C4-2B (cell line): Measurements from ENCODE around the gene GRM5.
"Not testable (repeated sequence)": the region's sequence is repeated elsewhere in the genome, so short reads cannot be mapped to it uniquely, and the experiment has no call there.

ENCODE experiments used
- H3K27ac ChIP-seq: fragments of 450-650 bp; 2 replicates; pipeline ENCODE4 v1.5.1; 2017
- ZFX ChIP-seq: fragments of 450-650 bp; IDR thresholded peaks from 2 replicates; pipeline ENCODE4 v1.6.1; 2017
- TF ChIP-seq, protein P1 (sequence below): fragments of 450-650 bp; conservative IDR thresholded peaks from 2 replicates; pipeline ENCODE4 v1.5.1; 2017; ENCODE audit warnings: mild to moderate bottlenecking

Gene GRM5

GRCh38 chr11:88950975-88951374 lies 114.8 kb downstream of the GRM5 start:
- H3K27ac ChIP-seq = no peak overlapping the region
- TF ChIP-seq, protein P1, sequence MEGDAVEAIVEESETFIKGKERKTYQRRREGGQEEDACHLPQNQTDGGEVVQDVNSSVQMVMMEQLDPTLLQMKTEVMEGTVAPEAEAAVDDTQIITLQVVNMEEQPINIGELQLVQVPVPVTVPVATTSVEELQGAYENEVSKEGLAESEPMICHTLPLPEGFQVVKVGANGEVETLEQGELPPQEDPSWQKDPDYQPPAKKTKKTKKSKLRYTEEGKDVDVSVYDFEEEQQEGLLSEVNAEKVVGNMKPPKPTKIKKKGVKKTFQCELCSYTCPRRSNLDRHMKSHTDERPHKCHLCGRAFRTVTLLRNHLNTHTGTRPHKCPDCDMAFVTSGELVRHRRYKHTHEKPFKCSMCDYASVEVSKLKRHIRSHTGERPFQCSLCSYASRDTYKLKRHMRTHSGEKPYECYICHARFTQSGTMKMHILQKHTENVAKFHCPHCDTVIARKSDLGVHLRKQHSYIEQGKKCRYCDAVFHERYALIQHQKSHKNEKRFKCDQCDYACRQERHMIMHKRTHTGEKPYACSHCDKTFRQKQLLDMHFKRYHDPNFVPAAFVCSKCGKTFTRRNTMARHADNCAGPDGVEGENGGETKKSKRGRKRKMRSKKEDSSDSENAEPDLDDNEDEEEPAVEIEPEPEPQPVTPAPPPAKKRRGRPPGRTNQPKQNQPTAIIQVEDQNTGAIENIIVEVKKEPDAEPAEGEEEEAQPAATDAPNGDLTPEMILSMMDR = no peak
- no peak for TF ChIP-seq ZFX

DNA sequence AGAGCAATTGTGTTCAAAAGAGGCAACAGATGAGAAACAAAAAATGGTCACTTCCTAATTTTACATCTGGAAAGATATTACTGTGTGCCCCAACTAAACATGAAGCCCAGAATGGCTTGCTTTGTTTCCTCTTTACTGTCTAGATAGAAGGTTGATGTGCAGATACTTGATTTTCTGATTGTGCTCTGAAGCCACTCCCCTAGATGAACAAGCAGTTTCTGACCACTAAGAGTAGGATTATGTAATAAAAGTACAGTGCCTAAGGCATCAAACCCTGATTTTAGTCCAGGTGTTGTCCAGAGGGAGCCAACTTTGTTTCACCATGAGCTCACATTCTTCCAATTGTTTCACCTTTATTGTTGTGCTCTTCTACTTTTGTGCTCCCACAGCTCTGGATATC lies 116.9 kb downstream of the GRM5 start:
- H3K27ac ChIP-seq = not testable (repeated sequence)

DNA sequence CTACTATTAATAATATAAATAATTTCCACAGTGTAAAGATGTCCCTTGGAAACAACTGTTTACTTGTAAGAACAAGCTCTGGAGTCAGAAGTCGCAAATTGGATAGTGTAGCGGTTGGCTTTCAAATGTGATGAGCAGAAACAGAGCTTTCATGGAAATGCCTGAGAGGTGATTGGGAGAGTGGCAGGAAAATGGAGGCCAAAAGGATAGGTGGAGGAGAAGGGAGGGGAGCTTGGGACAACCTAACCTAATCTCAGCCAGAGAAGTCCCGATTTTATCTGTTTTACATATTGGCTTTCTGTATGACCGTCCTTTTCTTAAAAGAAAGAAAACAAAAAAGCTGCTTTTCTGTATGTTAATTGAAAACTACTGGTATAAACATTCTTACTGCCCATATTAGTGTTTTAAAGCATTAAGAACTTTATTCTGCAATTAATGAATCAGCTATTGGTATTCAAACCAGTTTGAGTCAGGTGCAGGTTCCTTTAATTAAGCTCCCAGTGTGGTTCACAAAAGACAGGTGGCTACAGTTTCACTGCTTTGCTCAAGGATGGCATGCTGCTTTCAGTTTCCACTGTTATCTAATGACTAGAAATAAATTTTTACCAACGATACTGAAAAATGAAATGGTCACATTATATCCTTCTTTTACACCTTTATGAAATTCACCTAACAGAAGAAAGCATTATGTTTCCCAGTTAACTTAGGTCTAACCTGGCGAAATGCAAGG lies 117.8 kb downstream of the GRM5 start:
- not testable (repeated sequence) for H3K27ac ChIP-seq

DNA sequence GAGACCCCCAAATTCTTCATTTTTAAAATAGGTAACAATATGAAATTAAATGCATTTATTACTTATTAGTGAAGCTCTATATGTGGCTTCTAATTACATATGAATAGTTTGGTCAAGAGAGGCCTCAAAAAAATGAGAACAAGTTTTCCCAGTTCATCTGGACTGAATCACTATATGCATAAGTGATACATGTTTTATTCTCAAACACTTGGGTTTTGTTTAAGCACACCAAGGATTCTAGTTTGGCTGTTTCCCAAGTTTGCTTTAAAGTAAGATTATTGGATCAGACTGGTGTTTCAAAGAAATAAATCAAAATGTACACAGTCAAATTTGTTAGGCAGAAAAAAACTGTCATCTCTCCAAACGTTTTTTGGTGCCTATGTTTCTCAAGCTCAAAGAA lies 136.1 kb downstream of the GRM5 start:
- not testable (repeated sequence) for H3K27ac ChIP-seq

DNA sequence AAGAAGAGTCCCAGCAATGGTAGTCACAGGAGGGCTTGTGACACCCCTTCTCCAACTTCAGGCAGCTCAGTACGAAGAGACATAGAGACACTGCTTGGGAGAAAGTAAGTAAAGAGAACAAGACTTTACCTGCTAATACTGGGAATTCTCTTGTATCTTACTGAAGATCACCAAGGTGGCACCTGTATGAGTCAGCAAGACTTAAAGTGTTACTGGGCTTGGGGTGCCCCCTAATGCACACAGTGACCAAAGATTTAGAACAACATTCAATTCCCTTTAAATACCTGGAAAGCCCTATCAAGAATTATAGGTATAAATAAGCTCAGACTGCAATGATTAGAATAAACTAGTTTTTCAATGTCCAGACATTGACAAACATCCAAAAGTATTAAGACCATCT lies 148.7 kb downstream of the GRM5 start:
- H3K27ac ChIP-seq = not testable (repeated sequence)

GRCh38 chr11:88909500-88909899 lies 156.3 kb downstream of the GRM5 start:
- no peak for TF ChIP-seq ZFX
- TF ChIP-seq, protein P1 = no peak
- no peak overlapping the region for H3K27ac ChIP-seq

DNA sequence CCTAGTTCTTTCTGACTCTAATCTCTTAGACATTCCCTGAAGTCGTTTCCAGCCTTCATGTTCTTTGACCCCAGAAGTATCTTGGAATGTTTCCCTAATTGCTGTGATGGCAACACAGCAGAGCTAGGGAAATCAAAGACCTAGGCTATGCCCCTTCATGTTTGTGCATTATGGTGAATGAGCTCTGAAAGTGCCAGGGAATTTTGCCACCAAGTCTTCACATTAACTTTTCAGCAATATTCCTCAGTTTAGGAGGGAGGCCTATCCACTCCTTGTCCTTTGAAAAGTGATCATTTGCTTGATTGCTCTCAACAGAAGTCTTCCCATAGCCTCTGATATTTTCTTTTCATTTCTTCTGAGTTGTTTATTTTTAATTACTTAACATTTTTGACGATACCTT lies 164.3 kb downstream of the GRM5 start:
- not testable (repeated sequence) for H3K27ac ChIP-seq

DNA sequence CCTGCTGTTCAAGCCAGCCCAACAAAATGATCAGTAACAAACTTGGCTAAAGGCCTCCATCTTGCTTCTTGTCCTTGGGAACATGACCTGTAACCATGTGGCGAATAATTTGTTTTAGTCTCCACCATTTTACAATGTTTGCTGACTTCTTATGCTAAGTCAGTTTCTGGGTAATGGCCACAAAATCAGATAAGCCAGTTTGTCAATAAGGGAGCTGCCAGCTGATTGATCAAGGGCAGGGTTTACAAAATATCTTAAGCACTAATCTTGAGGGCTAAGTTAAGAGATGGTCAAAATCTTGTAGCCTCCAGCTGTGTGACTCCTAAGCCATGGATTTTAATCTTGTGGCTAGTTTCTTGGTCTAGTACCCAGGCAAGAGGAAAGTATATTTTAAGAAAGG lies 176.9 kb downstream of the GRM5 start:
- not testable (repeated sequence) for H3K27ac ChIP-seq

GRCh38 chr11:88886796-88887195 lies 179.0 kb downstream of the GRM5 start:
- TF ChIP-seq, protein P1 = peak; percentile 69
- no peak for TF ChIP-seq ZFX
- no peak overlapping the region for H3K27ac ChIP-seq

GRCh38 chr11:88882800-88883199 lies 183.0 kb downstream of the GRM5 start:
- not testable (repeated sequence) for H3K27ac ChIP-seq

GRCh38 chr11:88861618-88862017 lies 204.2 kb downstream of the GRM5 start:
- TF ChIP-seq ZFX = no peak
- TF ChIP-seq, protein P1 = no peak
- no peak overlapping the region for H3K27ac ChIP-seq

DNA sequence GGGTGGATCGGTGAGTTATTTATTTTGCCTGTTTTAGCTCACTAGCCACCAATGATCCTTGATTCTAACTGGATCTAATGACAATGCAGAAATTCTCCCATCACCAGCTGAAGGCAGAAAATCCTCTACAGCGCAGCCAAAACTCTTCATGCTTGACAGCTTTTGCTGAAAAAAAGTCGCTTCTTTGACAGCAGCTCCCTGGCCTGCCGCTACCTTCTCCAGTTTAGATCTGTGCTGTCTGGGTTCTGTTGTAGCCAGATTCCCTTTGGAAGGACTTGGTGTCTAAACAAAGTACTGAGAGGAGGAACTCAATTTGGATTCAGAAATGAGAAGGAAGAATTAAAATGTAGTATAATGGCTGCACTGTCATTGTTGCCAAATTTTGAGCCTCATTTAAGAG lies 205.4 kb downstream of the GRM5 start:
- H3K27ac ChIP-seq = not testable (repeated sequence)

DNA sequence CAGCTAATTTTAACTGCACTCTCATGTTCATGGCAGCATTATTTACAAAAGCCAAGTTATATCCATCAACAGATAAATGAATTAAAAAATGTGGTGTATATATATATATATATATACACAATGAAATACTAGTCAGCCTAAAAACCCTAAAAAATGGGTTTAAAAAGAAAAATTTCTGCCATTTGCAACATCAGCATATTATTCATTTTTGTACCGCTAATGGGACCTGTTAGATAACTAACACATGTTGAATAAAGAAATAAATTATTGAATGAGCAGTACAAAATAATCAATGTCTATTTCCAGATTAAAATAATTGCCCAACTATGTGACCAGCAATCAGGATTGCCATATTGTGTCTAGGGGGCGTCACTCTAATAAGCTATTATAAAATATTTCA lies 211.8 kb downstream of the GRM5 start:
- not testable (repeated sequence) for H3K27ac ChIP-seq

GRCh38 chr11:88851547-88851946 lies 214.2 kb downstream of the GRM5 start:
- not testable (repeated sequence) for H3K27ac ChIP-seq

- H3K27ac ChIP-seq = not testable (repeated sequence)
Measured at GRCh38 chr11:88849773-88850172, 216.0 kb downstream of the GRM5 start.
